Calu3 (cell line): ENCODE results near the gene PMVK. TPM values are rescaled to one million over a fixed set of nuclear protein-coding genes. Genes with fewer than 3 reads are reported as not detected.

Source experiments
- BruUV-seq: library from RNA; stranded (reverse); fragments of 400-500 nt; replicated peaks from 2 replicates; lab custom pipeline; 2021; lab: Mats Ljungman, UMichigan
- CTCF ChIA-PET: fragments of 300-600 bp; sonication (Branson Sonifier 250); formaldehyde crosslinking; loops from one replicate; lab custom pipeline; 2022; ENCODE audit warnings: antibody characterized with exemption; lab: Charles Lee
- DNase-seq: peaks from one replicate; pipeline ENCODE4 v3.0.0; 2022
- H3K27ac Mint-ChIP-seq: one replicate; pipeline ENCODE4 v1.8.0; 2022; ENCODE audit warnings: mixed read lengths; ENCODE audit not compliant: unreplicated experiment
- H3K27me3 Mint-ChIP-seq: one replicate; pipeline ENCODE4 v1.8.0; 2022; ENCODE audit warnings: mixed read lengths; ENCODE audit not compliant: unreplicated experiment
- H3K36me3 Mint-ChIP-seq: one replicate; pipeline ENCODE4 v1.8.0; 2022; ENCODE audit warnings: mild to moderate bottlenecking, moderate library complexity, mixed read lengths; ENCODE audit not compliant: insufficient read depth, unreplicated experiment
- H3K4me1 Mint-ChIP-seq: one replicate; pipeline ENCODE4 v1.8.0; 2022; ENCODE audit warnings: mild to moderate bottlenecking, low read depth, mixed read lengths; ENCODE audit not compliant: unreplicated experiment
- H3K4me3 Mint-ChIP-seq: one replicate; pipeline ENCODE4 v1.8.0; 2022; ENCODE audit warnings: mild to moderate bottlenecking, low read depth, moderate library complexity, mixed read lengths; ENCODE audit not compliant: unreplicated experiment
- H3K9me3 Mint-ChIP-seq: one replicate; pipeline ENCODE4 v1.8.0; 2022; ENCODE audit warnings: low read depth, mixed read lengths; ENCODE audit not compliant: unreplicated experiment
- CTCF ChIP-seq: fragments of 200-600 bp; IDR thresholded peaks from one replicate; pipeline ENCODE4 v1.8.0; 2022; ENCODE audit warnings: antibody characterized with exemption; ENCODE audit not compliant: unreplicated experiment
- intact Hi-C: fragments of 100-400 bp; cut with micrococcal nuclease; formaldehyde crosslinking; loops from one replicate; pipeline ENCODE4 v1.10.0; 2022; ENCODE audit not compliant: unreplicated experiment
- total RNA-seq: library from RNA; stranded (reverse); gene quantifications from 2 replicates; pipeline ENCODE4 v1.2.3, GENCODE V29; 2022

PMVK gene
- total RNA-seq, 1 experiment from 2014 or later: 47.3 TPM

GRCh38 chr1:154969860-154970452 is 33.4 kb upstream of the PMVK start:
- H3K4me3 Mint-ChIP-seq: no peak overlapping the region
- intact Hi-C loops: loop anchor here (5.0 kb wide), 1 partner anchor 92 kb away; the partner anchor contains the start of gene EFNA4
- peaks cover 36% of the 10 kb centered on the region for H3K4me1 Mint-ChIP-seq
- no peak overlapping the region for H3K27ac Mint-ChIP-seq
- CTCF ChIA-PET: interaction anchor here (0.8 to 1.1 kb wide), 2 partner anchors 9 to 49 kb away, joined by 3 to 4 read pairs; partner anchors contain the start of gene PYGO2
- TF ChIP-seq CTCF: no peak
- no TSS peak for BruUV-seq
- DNase-seq: no peak
- no peaks in the 10 kb centered on the region for H3K9me3 Mint-ChIP-seq
- peaks cover 36% of the 10 kb centered on the region for H3K36me3 Mint-ChIP-seq
- H3K27me3 Mint-ChIP-seq: no peaks in the 10 kb centered on the region

GRCh38 chr1:154969246-154969645 is 32.7 kb upstream of the PMVK start:
- Mint-ChIP-seq H3K4me3 (no peak overlapping the region), H3K9me3 (no peaks in the 10 kb centered on the region), H3K36me3 (peaks cover 37% of the 10 kb centered on the region), H3K27me3 (no peaks in the 10 kb centered on the region), H3K27ac (no peak overlapping the region), H3K4me1 (peaks cover 36% of the 10 kb centered on the region)
- intact Hi-C loops: no loop called here
- no TSS peak for BruUV-seq
- CTCF ChIA-PET: no interaction called here
- DNase-seq: no peak
- TF ChIP-seq CTCF: no peak

GRCh38 chr1:154968731-154969130 is 32.2 kb upstream of the PMVK start:
- H3K4me3 Mint-ChIP-seq: no peak overlapping the region

GRCh38 chr1:154967331-154967950 is 30.9 kb upstream of the PMVK start:
- no peak overlapping the region for H3K27ac Mint-ChIP-seq
- no TSS peak for BruUV-seq
- TF ChIP-seq CTCF: no peak
- H3K4me3 Mint-ChIP-seq: no peak overlapping the region
- H3K27me3 Mint-ChIP-seq: no peaks in the 10 kb centered on the region
- H3K36me3 Mint-ChIP-seq: peaks cover 54% of the 10 kb centered on the region
- no peaks in the 10 kb centered on the region for H3K9me3 Mint-ChIP-seq
- intact Hi-C loops: no loop called here
- peaks cover 41% of the 10 kb centered on the region for H3K4me1 Mint-ChIP-seq
- DNase-seq: no peak
- CTCF ChIA-PET: no interaction called here

More at GRCh38 chr1:154968731-154969130, 32.2 kb upstream of the PMVK start:
- no peaks in the 10 kb centered on the region for H3K27me3 Mint-ChIP-seq
- TF ChIP-seq CTCF: no peak
- intact Hi-C loops: no loop called here
- peaks cover 40% of the 10 kb centered on the region for H3K4me1 Mint-ChIP-seq
- H3K9me3 Mint-ChIP-seq: no peaks in the 10 kb centered on the region
- CTCF ChIA-PET: no interaction called here
- peaks cover 41% of the 10 kb centered on the region for H3K36me3 Mint-ChIP-seq
- DNase-seq: no peak
- no peak overlapping the region for H3K27ac Mint-ChIP-seq
- BruUV-seq: no TSS peak
